ENCODE data around the gene TRIM60.

GRCh38 chr4:165077034-165077578 is 45.3 kb downstream of the TRIM60 start:
- TF ChIP-seq CTCF (conservative IDR thresholded peaks at IDR 0.05; ENCODE audit: low read length): no peak
- TF ChIP-seq EZH2phosphoT487 (IDR thresholded peaks at IDR 0.05; ENCODE audit: borderline replicate concordance, low read depth, low read length): no peak

Measured in OCI-LY7 (cell line).